ENCODE data around the gene RBM45. TPM values are rescaled to one million over a fixed set of nuclear protein-coding genes. Genes with fewer than 3 reads are reported as not detected.
"Not testable (repeated sequence)": the region's sequence is repeated elsewhere in the genome, so short reads cannot be mapped to it uniquely, and the experiment has no call there.

RBM45 gene
- total RNA-seq, 1 donor from 2014 or later = 17.8 TPM

- no peak for DNase-seq (ENCODE audit: low read depth in 2 of 2)
Observed at GRCh38 chr2:178106053-178106452, 6.2 kb upstream of the RBM45 start.

GRCh38 chr2:178108176-178108575 is 4.1 kb upstream of the RBM45 start:
- no peak for DNase-seq (ENCODE audit: low read depth in 2 of 2)

- peak; percentile 45 to 53 for DNase-seq (ENCODE audit: low read depth in 2 of 2)
Observed at GRCh38 chr2:178109813-178110212, 2.4 kb upstream of the RBM45 start.

DNA sequence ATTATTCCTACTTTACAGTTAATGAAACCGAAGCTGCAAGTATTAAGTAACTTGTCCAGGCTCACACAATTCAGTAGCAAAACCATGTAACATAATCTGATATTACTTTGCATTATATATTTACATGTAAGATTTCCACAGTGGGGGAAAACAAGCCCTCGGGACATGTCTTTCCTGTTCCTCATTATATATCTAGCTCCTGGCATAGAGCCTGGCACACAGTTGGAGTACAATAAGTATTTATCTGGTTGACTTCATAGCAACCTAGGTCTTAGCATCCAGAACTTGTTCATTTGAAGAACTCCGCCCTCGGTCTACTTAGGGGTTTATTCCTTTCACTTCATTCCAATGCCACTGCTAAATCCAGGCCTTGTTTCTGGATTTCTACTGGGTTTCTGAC is 1.6 kb upstream of the RBM45 start:
- DNase-seq (ENCODE audit: low read depth in 2 of 2) = no peak

- no peak for DNase-seq (ENCODE audit: low read depth in 2 of 2)
Observed at GRCh38 chr2:178111743-178112142, 494 bp upstream of the RBM45 start.

DNA sequence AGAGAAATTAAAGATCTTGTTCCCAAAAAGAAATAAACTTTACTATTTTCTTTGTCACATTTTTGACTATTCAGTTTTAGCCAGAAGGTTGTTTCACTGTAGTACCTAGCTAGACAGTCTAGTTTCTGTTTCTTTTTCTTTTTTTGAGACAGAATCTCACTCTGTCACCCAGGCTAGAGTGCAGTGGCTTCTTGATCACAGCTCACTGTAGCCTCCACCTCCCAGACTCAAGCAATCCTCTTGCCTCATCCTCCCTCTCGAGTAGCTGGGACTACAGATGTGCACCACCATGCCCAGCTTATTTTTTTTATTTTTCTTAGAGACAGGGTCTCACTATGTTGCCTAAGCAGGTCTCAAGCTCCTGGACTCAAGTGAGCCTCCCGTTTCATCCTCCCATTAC is 2.2 kb downstream of the RBM45 start:
- DNase-seq (ENCODE audit: low read depth in 2 of 2) = no peak

- DNase-seq (ENCODE audit: low read depth in 2 of 2) = no peak
Observed at GRCh38 chr2:178115271-178115670, 3.0 kb downstream of the RBM45 start.

- DNase-seq (ENCODE audit: low read depth in 2 of 2) = no peak
Observed at GRCh38 chr2:178117725-178118124, 5.5 kb downstream of the RBM45 start.

DNA sequence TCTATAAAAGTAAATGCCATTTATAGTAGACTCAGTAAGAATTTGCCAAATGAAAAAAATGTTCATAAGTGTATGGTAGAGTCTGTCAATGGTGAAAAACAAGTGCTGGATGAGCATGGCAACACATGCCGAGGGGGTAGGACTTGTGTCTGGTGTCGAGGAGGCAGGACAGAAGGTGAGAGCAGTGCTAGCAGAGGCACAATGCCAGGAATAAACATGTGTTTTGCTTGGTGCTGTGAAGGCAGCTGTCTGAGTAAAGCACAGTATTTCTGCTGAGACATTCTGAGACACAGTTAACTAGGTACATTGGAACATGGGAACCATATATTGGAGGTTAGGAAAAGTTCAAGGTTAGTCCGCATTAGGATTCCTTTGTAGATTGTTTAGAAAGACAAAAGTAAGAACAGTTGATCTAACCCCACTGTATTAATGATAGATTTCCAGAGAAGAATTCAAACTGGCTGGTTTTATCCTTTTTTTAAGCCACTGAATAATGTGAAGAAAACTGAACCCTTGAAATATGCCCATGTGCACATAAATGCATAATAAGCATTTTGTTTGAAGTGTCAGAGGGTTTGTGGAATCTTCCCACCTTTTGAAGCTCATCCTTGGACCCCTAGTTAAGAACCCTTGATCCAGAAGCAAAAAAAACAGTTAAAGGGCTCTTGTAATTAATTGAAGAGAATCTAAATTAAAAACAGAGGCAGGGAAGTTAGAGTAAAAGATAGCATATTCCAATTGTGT is 7.1 kb downstream of the RBM45 start:
- DNase-seq (ENCODE audit: low read depth in 2 of 2) = no peak

GRCh38 chr2:178123163-178123562 is 10.9 kb downstream of the RBM45 start:
- no peak for DNase-seq (ENCODE audit: low read depth in 2 of 2)

DNA sequence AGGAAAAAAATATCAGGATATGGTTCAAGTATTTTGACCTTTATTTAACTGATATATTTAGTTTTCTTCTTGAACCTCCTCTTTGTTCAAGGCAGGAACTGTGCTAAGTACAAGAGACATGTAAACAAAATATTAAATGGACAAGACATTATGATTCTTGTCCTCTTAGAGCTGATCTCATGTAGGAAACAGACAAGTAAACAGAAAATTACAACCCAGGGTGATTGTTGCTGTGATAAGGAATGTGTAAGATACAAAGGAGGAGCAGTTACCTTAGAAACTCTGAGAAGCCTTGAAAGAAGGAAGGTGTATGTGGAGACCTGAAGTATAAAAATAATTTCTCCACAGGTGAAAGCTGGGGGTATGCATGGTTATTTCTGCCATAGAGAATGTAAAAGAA is 12.9 kb downstream of the RBM45 start:
- no peak for DNase-seq (ENCODE audit: low read depth in 2 of 2)

- DNase-seq (ENCODE audit: low read depth in 2 of 2) = no peak
Observed at GRCh38 chr2:178125862-178126261, 13.6 kb downstream of the RBM45 start.

GRCh38 chr2:178128836-178129630 is 16.8 kb downstream of the RBM45 start:
- DNase-seq (ENCODE audit: low read depth in 2 of 2) = peak in 1 of 2 donors; percentile 51

DNA sequence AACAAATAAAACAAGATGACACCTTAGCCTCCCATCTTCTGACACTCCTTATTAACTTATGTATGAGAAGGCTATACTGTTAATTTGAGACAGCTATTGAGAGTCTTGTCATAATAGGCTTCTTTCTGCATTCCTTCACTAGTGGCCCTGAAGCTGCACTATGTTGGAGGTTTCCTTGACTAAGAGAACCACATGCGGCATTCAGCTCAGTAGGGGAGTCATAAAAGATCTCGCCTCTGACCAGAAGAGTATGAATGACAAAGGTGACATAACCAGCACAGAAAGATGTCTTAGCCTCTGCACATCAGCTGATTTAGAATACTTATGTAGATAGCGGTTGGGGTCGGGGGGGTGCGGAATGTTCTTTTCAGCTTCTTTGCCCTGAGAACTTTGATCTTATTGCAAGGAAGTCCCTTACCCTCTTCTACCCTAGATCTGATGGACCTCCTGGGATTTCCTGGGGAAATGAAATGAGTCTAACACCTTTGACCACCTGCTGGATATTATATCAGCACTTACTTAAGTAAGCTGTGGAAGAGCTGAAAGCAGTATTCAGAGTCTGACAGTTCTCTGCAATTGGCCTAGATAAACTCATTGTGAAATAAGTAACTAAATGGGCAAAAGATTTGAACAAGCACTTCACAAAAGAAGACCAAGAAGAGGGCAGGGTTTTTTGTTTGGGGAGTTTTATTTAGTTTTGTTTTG is 24.2 kb downstream of the RBM45 start:
- DNase-seq (ENCODE audit: low read depth in 2 of 2) = no peak

GRCh38 chr2:178142274-178143065 is 30.2 kb downstream of the RBM45 start:
- DNase-seq (ENCODE audit: low read depth in 2 of 2) = no peak

DNA sequence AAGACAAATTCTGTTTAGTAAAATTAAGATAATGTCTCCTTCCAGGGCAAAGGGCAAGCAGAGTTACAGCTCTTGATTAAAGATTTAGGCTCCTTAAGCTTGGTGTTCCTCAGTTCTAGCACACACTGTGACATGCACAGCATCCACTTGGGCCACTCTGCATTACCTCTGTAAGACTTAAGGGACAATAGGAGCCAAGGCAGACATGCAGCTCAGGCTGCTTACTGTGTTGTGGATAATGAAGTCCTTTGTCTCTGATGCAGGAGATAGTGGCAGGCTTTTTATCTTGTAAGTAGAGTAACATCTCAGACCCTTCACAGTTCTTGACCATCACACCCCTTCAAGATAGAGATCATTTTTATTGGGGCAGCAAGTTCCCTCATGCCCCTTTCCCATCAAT is 31.2 kb downstream of the RBM45 start:
- no peak for DNase-seq (ENCODE audit: low read depth in 2 of 2)

DNA sequence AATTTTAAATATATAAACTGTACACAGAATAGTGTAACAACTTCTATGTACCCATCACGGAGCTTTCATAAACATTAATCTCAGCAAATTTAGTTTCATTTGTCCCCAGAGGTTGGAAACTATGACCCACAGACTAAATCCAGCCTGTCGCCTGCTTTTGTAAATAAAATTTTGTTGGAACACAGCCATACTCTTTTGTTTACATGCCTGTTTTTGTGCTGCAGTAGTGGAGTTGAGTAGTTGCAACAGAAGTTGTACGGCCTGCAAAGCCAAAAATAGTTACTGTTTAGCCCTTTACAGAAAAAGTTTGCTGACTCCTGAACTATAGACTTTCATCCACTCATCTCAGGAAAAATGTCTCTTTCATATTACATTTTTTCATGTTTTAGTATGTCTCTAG is 39.8 kb downstream of the RBM45 start:
- DNase-seq (ENCODE audit: low read depth in 2 of 2) = peak; percentile 38 to 81

- no peak for DNase-seq (ENCODE audit: low read depth in 2 of 2)
Observed at GRCh38 chr2:178152542-178152941, 40.3 kb downstream of the RBM45 start.

DNA sequence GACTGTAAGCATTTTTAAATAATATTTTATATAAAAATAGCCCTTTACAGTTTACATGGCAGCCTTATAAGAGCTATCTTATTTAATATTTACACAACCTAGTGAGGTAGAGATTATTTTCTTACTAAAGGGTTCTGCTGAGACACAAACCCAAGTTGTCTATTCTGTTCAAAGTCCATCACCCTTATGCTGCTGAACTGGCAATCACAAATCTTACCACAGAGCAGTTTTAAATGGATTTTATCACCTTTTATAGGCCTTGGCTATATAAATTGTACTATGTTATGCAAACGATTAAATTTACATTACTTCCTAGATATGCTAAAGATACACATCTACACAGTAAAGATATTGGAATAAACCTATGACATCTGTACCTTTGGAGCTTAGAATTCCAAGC is 40.7 kb downstream of the RBM45 start:
- no peak for DNase-seq (ENCODE audit: low read depth in 2 of 2)

DNA sequence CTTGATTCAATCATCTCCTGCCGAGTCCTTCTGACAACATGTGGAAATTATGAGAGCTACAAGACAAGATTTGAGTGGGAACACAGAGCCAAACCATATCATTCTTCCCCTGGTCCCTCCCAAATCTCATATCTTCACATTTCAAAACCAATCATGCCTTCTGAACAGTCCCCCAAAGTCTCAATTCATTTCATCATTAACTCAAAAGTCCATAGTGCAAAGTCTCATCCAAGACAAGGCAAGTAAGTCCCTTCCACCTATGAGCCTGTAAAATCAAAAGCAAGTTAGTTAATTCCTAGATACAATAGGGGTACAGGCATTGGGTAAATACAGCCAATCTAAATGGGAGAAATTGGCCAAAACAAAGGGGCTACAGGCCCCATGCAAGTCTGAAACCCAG is 41.6 kb downstream of the RBM45 start:
- not testable (repeated sequence) for DNase-seq (ENCODE audit: low read depth in 2 of 2)

DNA sequence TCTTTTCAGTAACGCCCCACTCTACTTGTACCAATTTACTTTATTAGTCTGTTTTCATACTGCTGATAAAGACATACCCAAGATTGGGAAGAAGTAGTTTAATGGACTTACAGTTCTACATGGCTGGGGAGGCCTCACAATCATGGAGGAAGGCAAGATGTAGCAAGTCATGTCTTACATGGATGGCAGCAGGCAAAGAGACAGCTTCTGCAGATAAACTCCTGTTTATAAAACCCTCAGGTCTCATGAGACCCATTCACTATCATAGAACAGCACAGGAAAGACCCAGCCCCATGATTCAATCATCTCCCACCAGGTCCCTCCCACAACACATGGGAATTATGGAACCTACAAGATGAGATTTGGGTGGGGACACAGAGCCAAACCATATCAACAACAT is 43.3 kb downstream of the RBM45 start:
- no peak for DNase-seq (ENCODE audit: low read depth in 2 of 2)

GRCh38 chr2:178157574-178157973 is 45.3 kb downstream of the RBM45 start:
- no peak for DNase-seq (ENCODE audit: low read depth in 2 of 2)

All from dermis microvascular lymphatic vessel endothelial cell (primary cell).